Neutrophil (primary cell): ENCODE results near the gene PYDC2.

Source experiments
- H3K27ac ChIP-seq: fragments of 200-600 bp; sonication (generic); 2 replicates; pipeline ENCODE4 v1.5.1; 2016; ENCODE audit warnings: mild to moderate bottlenecking, moderate library complexity
- H3K27me3 ChIP-seq: fragments of 200-600 bp; sonication (generic); 2 replicates; pipeline ENCODE4 v1.6.0; 2016; ENCODE audit warnings: mild to moderate bottlenecking
- H3K36me3 ChIP-seq: fragments of 200-600 bp; sonication (generic); 2 replicates; pipeline ENCODE4 v1.5.1; 2017
- H3K4me1 ChIP-seq, 2 experiments: fragments of 200-600 bp in 1 of 2; sonication (generic) in 1 of 2; 1 replicate in 1 of 2; 2 replicates in 1 of 2; pipeline versions ENCODE4 v1.5.1 to v1.6.1; 2013 to 2016; ENCODE audit warnings: low read depth in 1 of 2, low read length in 1 of 2, mild to moderate bottlenecking in 1 of 2, moderate library complexity in 1 of 2; ENCODE audit not compliant: control insufficient read depth in 1 of 2, insufficient read depth in 1 of 2
- H3K4me3 ChIP-seq, 2 experiments: fragments of 200-600 bp in 1 of 2; sonication (generic) in 1 of 2; 1 replicate in 1 of 2; 2 replicates in 1 of 2; pipeline ENCODE4 v1.5.1; 2013 to 2016; ENCODE audit warnings: low read depth in 1 of 2, low read length in 1 of 2, mild to moderate bottlenecking in 1 of 2, moderate library complexity in 1 of 2
- H3K9me3 ChIP-seq: fragments of 200-600 bp; sonication (generic); 2 replicates; pipeline ENCODE4 v1.5.1; 2016
- CTCF ChIP-seq: fragments of 200-600 bp; sonication (generic); IDR thresholded peaks from 2 replicates; pipeline ENCODE4 v1.5.1; 2016; ENCODE audit warnings: antibody characterized with exemption

The PYDC2 gene

GRCh38 chr3:191431160-191431822 is 29.7 kb upstream of the PYDC2 start:
- TF ChIP-seq CTCF: no peak
- H3K36me3 ChIP-seq: no peaks in the 10 kb centered on the region
- no peaks in the 10 kb centered on the region for H3K27me3 ChIP-seq
- H3K4me1 ChIP-seq: no peaks in the 10 kb centered on the region
- no peak overlapping the region for H3K27ac ChIP-seq
- H3K9me3 ChIP-seq: no peaks in the 10 kb centered on the region
- no peak overlapping the region for H3K4me3 ChIP-seq

- Histone ChIP-seq H3K27ac (no peak overlapping the region), H3K36me3 (no peaks in the 10 kb centered on the region), H3K27me3 (no peaks in the 10 kb centered on the region), H3K9me3 (no peaks in the 10 kb centered on the region), H3K4me1 (no peaks in the 10 kb centered on the region), H3K4me3 (no peak overlapping the region)
- no peak for TF ChIP-seq CTCF
Observed at GRCh38 chr3:191432162-191432561, 28.8 kb upstream of the PYDC2 start.

DNA sequence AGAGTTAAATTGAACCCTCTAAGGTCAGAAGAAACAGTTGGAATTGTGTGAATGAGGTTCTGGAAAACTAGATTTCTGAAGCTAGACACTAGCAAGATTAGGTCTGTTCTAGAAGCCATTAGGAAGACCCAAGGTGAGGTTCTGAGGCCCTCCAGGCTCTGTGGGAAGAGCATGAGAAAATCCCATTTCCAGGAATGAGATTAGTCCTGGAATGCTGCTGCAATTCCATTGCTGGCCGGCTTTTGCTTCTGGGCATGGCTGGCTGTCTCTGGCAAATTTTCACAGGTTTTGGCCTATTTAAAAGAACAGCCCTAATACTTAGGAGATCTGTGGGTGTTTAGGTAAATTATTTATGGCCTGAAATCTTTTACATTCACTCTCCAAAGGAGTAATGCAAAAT is 26.9 kb upstream of the PYDC2 start:
- Histone ChIP-seq H3K36me3 (no peaks in the 10 kb centered on the region), H3K27me3 (no peaks in the 10 kb centered on the region), H3K4me1 (no peaks in the 10 kb centered on the region), H3K4me3 (no peak overlapping the region), H3K9me3 (no peaks in the 10 kb centered on the region), H3K27ac (no peak overlapping the region)
- TF ChIP-seq CTCF: no peak

DNA sequence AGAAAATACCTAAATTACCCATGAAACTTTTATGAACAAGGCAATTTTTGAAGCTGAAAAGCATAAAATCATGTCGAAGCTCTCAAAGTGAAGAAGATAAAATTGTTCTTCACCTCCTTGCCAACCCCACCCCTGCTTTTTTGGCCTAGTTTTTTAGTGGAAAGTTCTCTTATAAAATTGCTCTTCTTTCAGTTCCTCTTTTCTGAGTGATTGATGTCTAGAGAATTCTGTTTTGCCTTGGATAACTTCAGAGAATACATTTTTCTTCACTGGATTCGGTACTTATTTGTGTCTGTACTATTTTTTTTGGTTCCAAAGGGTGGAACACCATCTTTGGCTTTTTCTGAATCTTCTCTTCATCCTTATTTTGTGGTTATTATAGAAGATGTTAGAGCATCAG is 25.0 kb upstream of the PYDC2 start:
- Histone ChIP-seq H3K36me3 (no peaks in the 10 kb centered on the region), H3K27ac (no peak overlapping the region), H3K27me3 (no peaks in the 10 kb centered on the region), H3K9me3 (no peaks in the 10 kb centered on the region), H3K4me3 (no peak overlapping the region), H3K4me1 (no peaks in the 10 kb centered on the region)
- no peak for TF ChIP-seq CTCF

- Histone ChIP-seq H3K27ac (no peak overlapping the region), H3K36me3 (no peaks in the 10 kb centered on the region), H3K4me1 (no peaks in the 10 kb centered on the region), H3K27me3 (no peaks in the 10 kb centered on the region), H3K4me3 (no peak overlapping the region), H3K9me3 (no peaks in the 10 kb centered on the region)
- TF ChIP-seq CTCF: no peak
Observed at GRCh38 chr3:191438150-191438814, 22.7 kb upstream of the PYDC2 start.
